ENCODE data around the gene ABR.
"Not testable (repeated sequence)": the region's sequence is repeated elsewhere in the genome, so short reads cannot be mapped to it uniquely, and the experiment has no call there.

Gene ABR

DNA sequence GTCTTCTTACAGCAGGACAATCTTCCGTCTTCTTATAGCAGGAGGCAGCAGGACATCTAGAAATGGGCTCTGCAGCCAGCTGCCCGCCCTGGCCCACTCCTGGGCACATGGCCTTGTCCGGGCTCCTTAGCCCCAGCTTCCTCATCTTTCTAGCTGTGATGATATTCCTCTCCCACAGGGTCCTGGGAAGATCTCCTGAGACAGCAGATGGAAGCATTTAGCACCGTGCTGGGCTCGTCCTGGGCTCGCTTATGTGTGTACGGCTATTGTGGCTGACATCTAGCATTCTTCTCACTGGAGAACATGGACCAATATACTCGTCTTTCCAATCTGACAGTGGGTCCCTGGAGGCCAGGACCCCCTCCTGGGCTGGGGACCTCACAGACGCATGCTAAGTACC, 134.3 kb downstream of the ABR start:
- no peak for DNase-seq

DNA sequence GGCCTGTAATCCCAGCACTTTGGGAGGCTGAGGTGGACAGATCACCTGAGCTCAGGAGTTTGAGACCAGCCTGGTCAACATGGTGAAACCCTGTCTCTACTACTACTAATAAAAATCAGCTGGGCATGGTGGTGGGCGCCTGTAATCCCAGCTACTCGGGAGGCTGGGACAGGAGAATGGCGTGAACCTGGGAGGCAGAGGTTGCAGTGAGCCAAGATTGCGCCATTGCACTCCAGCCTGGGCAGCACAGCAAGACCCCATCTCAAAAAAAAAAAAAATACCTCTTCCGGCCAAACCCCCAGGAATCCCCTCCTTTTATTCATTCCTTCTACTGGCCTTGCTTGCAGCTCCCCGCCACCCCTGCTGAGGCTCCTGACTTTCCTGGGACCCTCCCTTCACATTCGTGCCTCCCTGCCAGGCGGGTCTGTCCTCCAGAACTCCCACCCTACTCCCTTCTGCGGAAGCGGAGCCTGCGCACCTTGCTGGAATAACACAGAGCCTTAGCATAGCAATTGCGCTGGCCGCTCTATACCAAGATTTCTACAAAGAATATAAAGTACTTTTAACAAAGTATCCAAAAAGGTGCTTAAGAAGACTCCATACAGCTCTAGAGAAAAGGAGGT, 135.3 kb downstream of the ABR start:
- DNase-seq = not testable (repeated sequence)

DNA sequence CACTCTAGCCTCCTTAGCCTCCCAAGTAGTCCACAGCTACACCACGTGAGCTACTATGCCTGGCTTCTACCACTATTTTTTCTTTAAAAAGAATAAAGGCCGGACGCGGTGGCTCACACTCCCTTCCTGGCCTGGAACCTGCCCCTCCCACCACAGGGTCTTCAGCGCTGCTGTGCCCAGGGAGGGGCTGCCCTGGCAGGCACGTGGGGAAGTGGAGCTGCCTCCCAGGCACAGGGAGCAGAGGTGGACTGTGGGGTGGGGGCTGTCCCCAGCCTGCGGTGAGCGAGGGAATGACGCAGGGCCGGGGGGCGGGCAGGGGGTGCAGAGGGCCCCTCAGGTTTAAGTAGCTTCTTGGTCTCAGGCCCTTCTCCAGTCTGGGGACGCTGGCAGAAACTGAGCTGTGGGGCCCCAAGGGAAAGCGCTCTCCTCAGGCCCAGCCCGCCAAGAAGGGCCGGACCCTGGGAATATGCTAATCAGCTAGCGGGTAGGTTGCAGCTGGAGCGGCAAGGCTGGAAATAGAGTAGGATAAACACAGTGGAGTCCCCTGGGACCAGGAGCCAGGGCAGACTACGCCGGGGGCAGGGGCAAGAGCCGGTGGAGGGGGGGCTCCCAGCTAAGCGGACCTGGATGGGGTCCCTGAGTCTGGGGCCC, 136.1 kb downstream of the ABR start:
- peak; percentile 19 for DNase-seq

DNA sequence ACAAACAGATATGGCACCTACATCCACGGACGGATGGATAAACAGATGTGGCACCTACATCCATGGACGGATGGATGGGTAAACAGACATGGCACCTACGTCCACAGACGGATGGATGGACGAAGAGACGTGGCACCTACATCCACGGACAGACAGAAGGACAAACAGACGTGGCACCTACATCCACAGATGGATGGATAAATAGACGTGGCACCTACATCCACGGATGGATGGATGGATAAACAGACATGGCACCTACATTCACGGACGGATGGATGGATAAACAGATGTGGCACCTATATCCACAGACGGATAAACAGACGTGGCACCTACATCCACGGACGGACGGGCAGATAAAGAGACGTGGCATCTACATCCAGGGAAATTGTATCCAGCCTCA, 137.3 kb downstream of the ABR start:
- DNase-seq = no peak

DNA sequence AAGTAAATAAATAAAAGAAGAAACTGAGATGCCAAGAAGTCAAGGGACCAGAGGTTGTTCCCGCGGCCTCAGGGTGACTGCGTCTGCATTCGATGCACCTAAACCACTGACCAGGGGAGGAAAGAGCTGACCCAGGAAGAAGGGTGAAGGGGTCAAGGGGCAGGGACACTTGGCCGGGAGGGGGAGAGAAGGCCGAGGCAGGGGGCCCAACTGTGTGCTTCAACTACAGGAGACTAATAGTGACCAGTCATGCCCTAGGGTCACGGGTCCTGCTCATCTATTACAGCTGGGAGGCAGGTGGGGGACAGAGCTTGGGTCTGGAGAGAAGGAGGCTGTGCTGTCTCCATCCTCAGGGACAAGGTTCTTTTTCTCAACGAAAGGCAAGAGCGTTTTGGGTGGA, 138.0 kb downstream of the ABR start:
- DNase-seq = no peak

DNA sequence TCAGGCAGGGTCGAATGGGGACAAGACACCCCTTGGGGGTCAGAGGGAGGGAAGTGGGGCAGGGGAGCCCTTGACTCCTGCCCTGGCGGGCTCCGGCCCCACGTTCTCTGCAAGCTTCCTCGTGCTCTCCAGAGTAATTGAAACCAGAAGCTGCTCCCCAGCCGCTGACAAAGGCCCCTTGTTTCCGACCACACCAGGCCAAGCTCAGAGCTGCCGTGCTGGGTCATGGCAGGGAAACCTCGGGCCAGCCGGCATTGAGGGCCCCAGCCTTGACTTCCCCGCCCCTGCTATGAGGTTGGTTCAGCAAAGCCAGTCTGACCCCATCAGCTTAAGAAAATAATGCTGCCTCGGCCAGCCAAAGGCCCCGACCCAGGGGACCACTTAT, 139.6 kb downstream of the ABR start:
- no peak for DNase-seq

DNA sequence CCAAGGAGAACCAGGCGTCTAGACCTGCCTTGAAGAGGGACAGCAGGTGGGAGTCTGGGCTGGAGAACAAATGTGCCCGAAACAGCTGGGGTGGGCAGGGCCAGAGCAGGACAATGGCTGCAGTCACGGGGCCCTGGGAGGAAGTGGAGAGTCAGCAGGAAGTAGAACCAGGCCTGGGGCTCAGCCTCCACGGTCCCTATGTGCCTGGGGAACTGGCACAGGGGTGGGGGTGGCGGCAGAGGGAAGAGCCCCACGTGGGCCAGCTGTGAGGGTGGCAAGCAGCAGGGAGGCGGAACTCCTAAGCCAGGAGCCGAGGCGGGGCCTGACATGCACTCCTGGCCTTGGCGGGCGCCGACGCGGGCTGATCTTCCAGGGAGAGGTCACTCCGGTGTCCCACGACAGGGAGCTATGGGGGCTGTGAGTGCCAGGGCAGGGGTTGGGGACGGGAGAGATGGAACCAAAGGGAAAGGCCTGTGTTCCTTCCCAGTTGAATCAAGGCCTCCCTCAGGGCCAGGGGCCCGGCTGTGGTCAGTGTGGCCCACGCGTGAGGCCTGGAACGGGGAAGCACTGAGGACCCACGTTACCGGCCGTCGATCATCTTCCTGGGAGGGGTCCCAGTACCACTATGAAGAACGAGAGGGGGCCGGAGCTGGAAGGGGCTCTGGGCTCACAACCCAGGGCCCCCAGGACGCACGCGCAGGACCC, 140.1 kb downstream of the ABR start:
- no peak for DNase-seq

DNA sequence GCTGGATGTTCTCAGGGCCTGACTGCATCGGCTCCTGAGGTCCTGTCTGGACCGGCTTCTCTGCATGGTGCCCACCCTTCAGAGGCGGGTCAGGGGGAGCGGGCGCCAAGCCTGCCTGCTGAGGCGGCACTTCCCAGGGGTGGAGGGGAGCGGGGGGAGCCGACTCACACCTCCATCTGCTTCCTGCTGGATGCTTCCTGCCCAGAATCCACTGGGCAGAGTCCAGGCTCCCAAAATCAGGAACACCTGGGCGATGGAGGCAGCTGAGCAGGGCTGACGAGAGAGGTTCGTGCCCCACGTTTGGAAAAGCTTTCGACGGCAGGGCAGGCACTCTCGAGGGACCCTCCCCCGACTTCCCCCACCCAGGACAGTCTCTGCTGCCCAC, 140.7 kb downstream of the ABR start:
- DNase-seq = no peak

DNA sequence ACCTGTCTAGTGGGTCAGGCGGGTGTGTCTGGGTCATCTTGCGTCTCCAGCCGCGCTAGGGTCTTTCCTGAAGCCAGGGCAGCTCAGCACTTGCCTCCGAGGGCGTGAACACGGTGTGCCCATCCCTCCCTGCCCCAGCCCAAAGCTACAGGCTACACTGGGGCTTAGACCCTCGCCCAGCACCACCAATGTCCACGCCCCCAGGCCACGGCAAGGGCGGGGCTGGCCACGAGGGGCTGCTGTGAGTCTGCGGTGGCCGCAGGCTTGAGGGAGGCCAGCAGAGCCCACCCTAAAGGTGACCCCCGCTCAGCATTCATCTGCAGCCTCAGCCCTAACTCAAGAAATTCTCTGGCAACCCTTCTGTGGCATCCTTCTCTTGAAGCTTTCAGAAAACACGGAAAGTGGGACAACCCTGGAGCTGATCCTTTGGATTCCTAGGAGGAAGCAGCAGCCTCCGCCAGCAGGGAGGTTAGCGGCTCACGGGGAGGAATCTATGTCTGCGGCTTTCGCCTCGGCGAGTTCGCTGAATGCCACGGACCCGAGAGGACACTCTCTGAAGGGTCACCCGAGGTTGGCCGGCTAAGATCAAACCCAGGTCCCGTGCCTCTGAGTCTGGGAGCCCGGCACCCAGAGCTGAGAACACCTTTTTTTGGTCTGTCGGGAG, 141.2 kb downstream of the ABR start:
- DNase-seq = no peak

DNA sequence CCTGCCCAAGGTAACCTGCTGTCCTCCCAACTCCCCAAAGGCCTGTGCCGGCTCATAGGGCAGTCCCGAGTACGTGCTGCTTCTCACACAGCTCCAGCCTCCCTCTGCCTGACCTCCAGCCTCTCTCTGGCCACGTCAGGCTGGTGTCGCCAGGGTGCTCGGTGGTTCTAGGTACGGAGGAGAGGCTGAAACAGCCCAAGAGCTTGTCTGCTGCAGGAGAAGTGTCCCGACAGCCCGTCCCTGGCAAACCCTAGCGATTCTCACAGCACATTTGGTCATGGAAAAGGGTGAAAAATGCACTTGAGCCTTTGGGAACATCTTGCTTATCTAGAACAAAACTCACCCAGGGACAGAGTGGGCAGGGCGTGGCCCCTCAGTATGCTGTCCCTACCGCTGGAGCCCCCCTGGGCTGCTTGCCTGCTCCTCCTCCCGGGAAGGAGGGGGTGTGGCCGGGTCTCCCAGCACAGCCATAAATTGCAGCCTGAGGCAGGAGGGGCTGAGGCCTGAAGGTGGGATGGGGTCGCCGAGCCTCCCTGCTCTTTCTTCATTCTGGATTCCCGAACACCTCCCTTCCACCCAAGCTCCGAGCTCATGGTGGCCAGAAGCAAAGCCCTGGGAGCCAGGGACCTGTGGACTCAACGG, 142.4 kb downstream of the ABR start:
- no peak for DNase-seq

DNA sequence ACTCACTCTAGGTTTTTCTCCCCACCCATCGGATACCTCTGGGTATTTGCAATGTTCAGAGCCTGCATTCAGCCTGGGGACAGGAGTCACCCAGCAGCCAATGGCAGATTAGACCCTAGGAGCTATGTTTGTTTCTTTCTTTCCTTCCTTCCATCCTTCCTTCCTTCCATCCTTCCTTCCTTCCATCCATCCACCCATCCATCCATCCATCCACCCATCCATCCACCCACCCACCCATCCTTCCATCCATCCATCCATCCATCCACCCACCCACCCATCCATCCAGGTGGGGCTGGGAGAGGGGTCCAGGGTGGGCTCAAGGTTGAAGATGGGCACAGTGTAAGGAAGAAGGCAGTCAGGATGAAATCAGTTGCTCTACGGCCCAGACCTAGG, 142.9 kb downstream of the ABR start:
- DNase-seq = no peak

DNA sequence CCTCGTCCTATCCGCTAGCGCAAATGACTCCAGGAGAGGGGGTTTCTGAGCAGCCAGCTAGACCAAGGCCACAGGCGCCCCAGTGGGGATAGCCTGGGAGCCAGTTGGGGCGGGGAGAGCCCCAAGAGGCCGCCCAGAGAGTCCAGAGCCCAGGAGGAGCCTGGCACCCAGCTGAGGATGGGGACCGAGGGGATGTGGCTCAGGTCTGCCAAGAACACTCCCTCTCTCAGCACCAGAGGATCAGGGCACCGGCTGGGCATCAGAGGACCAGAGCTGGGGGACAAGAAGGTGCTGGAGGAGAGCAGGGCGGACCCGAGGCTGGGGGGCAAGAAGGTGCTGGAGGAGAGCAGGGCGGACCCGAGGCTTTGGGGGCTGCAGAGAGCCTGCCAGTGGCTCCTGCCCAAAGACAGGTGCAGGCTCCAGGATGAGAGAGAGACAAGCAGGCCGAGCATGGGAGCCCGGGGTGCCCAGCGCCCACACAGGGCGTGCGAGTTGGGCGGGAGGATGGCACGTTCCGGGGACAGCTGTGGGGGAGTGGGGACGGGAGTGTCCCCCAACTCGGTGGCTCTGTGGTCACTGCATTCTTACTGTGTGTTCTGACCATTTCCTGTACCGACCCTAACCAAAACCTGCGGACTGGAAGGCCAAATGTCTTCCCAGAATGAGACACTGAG, 143.5 kb downstream of the ABR start:
- no peak for DNase-seq

DNA sequence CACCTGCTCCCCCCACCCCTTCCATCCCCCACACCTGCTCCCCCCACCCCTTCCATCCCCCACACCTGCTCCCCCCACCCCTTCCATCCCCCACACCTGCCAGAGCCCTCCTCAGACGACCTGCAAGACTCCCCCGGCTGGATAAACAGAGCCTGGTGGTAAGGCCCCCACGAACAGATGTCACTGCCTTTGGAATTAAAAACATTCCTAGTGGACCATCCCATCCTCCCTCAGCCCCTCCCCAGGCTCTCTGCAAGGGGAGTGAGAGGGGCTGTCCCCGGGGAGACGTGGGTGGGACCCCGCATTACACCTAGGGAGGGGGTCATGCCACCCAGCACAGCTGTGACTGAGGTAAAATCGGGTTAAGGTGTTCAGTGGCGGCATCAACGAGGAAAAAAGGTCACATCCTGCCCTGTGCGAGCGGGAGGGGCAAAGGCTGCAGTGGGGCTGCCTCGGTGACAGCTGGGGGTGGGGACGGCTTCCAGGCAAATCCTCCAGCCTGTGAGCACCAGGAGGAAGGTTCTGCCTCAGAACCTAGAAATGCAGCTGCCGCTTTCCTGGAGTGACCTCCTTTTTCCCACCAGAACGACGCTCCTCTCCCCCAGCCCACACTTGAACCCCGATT, 144.1 kb downstream of the ABR start:
- DNase-seq = no peak

DNA sequence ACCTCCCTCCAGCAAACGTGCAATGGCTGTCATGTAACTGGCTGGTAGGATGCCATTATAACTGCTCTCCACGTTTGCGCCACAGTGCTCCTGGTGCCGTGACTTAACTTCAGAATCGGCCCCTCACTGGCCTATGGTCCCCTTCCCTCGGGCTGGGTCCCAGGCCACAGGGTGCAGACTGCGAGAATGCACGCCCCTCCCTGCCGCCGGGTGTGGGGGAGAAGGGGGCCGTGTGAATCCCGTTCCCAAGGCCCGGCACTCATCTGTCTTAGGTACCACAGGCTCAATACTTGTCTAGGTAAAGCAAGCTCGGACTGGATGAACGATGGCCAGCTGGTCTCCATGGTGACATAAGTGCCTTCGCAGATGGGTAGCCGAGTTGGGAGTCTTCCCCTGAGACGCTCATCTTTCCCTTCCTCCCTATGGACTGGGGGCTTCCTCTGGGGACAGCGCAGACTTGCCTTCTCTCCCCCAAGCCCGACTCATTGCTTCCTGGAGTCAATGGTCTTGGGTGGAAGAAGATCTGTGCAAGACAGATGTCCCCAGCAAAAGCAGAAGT, 145.1 kb downstream of the ABR start:
- no peak for DNase-seq

DNA sequence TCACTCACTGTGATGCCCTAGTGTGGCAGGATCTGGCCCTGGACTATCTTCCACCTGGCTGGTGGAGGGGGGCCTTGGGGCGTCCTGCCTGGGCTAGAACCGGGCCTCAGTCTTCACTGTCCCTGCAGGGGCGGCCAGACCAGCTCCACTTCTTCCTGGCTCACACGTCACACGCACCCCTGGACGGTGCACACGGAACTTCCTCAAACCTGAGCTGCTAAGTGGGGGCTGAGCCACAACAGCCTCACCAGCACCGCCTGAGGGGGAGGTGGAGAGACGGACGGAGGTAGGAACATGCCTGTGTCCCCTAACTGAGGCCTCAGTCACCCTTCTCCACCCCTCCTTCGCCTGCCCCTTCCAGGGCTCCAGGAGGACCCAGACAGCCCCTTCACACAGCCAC, 146.3 kb downstream of the ABR start:
- DNase-seq = no peak

DNA sequence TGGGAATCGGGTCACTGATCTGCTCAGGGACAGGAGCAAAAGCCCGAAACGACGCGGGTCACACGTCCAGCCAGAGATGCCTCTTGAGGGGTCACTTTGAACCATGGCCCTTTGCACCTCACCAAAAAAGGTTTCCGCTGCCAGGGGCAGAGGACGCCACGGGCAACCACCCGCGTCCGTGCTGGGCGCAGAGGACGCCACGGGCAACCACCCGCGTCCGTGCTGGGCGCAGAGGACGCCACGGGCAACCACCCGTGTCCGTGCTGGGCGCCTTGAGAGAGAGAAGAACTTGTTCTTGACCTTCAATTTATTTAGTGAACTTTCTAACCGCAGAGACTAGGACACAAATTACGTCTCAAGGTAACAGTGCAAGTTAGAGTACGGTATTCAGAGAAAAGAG, 147.4 kb downstream of the ABR start:
- DNase-seq = no peak

DNA sequence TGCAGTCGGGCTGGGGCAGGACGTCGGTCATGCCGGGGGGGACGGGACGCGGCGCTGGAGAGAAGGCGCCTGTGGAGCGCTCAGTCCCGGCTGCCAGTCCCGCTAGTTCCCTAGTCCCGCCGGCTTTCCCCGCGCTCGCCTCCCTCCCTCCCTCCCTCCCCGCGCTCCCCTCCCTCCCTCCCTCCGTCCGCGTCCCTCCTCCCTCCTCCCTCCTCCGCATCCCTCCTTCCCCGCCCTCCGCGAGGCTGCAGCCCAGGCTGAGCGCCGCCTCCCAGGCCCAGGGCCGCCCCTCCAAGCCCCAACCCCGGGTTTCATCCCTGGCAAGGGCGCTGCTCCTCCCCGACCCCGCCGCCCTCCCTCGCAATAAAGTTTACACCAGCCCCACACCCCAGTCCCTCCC, 148.1 kb downstream of the ABR start:
- peak; percentile 56 for DNase-seq

DNA sequence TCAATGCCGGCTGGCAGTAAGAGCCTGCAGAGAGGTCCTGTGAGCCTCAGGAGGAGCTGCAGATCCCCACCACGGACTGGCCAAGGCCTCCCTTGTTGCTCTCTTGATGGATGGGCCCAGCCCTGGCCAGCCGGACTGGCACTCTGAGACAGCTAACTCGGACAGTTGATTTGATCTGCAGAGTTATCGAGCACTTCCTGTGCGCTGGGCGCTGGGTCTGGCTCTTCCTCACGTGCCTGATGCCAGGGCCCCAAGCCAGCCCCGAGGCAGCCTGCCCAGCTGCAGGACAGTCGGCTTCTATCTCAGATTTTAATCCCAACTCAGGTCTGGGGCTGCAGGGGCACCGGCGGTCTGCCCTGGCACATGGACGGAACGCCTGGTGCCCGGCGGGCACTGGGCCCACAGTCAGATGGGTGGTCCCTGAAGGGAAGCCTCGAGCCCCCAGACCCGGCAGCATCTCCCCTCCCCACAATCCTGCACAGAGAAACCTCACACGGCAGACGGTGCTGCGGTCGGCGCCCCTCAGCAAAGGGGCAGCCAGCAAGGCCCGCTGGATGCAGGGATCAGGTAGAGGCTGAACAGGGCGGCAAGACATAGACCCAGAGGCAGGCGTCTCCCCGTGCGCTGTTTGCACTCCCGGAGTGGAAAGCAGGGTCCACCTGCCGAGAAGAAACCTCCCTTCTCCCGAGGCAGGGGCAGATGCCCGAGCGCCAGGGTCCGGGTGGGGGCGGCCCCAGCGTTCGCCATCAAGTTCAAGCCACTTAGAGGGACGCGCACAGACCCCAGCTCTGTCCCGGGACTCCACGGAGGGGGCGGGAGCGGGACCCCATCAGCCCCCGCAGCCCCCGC, 148.9 kb downstream of the ABR start:
- no peak for DNase-seq

DNA sequence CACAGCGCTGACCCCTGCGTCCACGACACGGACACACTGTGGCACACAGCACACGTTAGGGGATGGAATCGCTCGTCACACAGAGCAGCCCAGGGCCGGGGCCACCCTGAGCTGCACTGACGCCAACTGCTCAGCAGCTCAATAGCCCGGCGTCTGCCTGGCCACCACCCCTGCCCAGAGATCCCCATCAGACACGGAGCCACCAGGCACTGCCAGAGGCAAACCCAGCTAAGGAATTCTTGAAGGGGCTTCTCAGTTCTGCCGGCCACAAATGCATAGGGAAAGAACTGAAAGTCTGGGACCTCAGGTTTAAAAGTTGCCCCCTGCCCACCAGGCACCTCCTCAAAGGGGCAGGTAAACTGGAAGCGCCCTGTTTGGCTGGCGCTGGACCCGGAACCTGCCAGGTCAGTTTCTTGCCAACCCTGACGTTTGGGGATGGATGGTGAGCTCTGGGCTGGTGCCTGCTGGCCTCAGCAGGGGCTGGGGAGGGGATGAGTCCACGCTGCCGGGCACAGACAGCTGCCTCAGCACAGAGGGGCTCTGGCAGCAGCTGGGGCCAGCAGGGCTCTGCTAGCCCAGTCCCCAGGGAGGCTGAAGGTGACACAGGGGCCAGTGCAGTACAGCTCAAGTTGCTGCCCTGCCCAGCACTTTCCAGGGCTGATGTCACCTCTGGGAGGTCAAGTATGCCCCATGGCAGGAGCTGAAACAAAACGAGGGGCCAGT, 149.7 kb downstream of the ABR start:
- DNase-seq = no peak

DNA sequence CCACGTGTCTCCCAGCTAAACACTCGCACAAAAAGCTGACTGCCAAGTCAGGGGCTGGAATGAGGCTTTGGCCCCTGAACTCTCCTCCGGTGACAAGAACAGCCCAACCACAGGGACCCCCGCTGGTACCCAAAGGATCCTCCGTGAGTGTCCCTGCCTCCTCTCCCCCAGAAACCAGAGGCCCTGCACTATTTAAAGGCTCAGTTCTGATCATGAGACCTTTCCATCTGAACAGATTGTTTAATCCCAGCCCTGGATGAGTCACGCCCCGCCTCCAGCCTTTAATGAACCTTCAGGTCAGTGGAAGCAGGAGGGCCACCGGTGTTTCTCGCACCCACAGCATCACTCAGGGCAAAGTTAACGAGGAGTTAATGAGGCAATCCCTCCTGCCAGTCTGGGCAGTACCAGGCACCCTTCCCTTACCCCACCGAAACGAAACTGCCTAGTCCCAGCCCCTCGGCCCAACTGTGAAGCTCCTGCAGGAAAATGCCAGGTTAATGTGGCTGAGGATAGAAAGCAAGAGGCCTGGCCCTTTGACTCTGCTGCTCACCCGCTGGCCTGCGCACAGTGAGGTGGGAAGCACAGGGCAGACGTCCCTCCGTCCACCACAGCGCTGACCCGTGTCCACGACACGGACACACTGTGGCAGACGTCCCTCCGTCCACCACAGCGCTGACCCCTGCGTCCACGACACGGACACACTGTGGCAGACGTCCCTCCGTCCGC, 150.4 kb downstream of the ABR start:
- peak; percentile 34 for DNase-seq

All from fibroblast of skin of right biceps (primary cell).